ENCODE data around the gene ABCG5.

The ABCG5 gene

DNA sequence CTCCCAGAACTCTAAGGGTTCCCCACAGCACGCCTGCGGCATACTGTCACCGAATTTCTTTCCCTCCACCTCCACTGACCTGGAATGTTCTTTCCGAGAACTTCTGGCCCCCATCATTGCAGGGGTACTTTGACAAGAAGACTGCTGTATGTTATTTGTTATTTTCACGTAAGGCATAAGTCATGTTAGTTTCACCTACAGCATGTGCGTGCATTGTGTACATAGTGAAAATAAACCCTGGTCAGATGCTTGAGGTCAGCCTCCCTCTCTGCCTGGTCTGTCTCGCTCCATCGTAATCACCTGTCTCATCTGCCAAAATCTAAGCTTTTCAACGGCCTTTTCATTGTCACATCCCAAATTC, 4.2 kb upstream of the ABCG5 start:
- in situ Hi-C loops (cut with MboI; ENCODE audit: low sequenced_read_pairs), result no loop called here

DNA sequence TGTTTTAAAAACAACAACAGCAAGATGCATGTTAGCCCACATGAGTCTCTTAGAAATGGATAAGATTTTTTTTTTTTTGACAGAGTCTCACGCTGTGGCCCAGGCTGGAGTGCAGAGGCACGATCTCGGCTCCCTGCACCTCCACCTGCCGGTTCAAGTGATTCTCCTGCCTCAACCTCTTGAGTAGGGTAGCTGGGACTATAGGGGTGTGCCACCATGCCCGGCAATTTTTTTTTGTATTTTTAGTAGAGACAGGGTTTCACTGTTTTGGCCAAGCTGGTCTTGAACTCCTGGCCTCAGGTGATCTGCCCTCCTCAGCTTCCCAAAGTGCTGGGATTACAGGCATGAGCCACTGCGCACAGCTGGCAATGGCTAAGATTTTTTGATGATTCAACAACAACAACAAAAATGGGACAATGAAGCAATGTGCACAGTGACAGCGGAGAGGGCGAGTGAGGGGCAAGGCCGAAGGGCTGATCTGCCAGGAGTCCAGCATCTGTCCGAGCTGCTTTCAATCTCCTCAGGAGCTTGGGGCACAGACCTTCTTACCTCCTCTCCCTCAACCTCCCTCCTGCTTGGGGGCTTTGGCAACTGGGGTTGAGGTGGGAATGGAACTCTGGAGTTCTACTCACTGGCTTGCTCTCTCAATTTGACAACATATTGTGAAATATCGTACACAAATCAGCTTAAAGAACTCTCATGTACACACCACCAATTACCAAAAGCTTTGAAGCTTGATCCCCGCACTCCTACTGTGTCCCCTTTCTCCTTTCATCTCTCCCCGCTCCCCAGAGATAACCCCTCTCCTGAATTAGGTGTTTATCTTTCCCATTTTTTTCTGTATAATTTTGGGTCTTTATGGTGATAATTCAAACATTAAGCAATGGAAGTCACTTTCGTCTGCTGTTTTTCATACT, 3.6 kb upstream of the ABCG5 start:
- in situ Hi-C loops (cut with MboI; ENCODE audit: low sequenced_read_pairs), result no loop called here

DNA sequence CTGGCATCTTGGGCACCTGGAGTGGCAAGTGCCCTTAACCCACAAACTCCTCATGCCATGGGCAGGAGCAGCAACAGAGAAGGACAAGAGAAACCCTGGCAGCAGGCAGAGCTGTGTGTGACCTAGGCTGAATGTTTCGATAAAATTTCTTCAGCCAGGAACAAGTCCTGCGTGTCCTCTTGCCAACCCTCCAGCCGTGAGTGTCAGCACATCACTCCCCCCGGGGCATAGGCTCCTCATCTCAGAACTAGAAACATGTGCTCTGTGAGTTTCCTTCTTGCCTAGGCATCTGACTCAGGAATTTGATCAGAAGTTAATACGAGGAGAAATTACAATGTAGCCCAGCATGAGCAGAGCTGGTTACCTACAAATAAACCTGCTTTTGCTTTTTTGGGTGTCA, 2.3 kb upstream of the ABCG5 start:
- in situ Hi-C loops (cut with MboI; ENCODE audit: low sequenced_read_pairs), result no loop called here

DNA sequence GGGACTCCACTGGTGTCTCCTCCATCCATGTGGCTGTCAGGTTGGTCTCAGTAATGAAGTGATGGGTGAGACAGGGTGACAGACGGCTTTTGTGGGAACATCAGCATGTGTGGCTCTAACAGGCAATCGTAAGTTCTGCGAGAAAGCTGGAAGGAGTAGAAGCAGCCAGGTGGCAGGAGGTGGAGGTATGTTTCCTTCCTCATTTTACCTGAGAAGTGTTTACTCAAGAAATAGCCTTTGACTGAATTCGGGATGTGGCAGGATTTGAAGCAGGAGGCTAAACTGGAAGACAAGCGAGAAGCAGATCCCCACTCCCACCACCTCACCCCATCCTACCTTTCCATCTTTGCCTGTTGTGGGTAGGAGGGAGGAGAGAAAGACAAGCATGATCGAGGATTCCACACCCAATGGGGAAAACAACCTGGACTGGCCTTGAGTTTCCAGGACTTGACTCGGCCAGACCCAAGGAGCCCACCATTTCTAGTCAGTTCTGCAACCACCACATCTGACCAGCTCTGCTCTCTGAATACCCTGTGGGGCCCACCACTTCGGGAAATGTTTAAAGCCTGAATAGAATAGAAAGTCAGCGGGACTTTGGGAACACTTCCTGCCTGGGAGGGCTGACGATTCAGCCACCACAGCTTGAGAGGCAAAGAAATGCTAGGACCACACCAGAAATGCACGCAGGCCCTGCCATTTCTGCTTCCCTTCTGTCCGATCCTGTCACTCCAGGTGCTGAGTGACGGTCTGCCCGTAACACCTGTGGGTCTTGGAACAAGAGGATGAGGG, 1.3 kb upstream of the ABCG5 start:
- in situ Hi-C loops (cut with MboI; ENCODE audit: low sequenced_read_pairs), result no loop called here

DNA sequence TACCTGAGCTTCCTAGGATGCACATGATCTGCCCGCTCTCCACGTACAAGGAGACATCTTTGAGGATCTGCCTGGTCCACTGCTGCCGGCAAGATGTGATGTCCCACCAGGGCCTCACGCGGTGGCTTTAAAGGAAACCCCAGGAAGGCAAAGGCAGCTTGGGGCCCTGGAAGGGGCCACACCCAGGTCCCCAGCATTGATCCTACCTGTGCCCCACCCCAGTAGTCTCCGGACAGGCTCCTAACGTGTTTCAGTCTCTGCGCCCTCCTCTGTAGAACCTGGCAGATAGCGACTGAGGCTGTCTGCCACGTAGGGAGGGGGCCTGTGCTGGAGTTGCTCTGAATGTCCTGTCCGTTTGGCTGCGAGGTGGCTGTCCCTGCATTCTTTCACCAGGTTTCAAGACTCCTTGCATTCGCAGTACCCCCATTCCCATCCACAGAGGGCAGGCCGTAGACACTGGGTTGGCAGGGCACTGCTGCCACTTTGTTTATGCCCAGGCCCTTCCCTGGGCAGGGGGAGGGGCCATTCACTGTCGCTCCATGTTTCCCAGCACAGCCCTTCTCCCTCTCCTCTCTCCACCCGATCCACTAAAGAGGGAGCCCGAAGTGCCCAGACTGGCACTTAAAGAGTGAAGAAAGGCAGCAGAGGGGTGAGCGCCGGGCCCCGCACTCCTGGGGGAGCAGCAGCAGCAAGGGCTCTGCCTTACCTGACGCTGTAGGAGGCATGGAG, 644 bp downstream of the ABCG5 start:
- in situ Hi-C loops (cut with MboI; ENCODE audit: low sequenced_read_pairs), result no loop called here

DNA sequence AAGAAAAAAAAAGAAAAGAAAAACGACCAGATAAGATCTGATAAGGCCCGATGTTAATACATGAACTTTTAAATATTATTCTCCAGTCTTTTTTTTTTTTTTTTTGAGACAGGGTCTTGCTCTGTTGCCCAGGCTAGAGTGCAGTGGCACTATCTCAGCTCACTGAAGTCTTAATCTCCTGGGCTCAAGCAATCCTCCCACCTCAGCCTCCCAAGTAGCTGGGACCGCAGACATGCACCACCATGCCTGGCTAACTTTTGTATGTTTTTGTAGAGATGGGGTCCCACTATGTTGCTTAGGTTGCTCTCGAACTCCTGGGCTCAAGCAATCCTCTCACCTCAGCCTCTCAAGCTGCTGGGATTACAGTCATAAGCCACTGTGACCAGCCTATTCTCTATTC, 1.6 kb downstream of the ABCG5 start:
- in situ Hi-C loops (cut with MboI; ENCODE audit: low sequenced_read_pairs), result no loop called here

DNA sequence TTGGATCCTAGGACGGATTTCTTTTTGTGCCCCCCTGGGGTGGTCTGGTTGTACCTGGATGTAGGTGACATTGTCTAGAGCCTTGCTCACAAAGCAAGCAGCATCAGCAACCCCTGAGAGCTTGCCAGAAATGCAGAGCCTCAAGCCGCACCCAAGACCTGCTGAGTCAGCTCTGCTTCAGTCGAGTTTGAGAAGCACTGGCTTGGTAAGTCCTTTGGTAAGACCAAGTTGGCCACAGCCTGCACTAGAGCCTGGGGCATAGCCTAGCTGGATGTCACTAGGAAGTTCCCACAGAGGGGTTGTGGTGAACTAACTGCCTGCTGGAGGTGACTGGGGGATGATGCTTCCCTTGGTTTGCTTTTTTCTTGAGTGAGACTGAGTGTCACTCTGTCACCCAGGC, 6.2 kb downstream of the ABCG5 start:
- in situ Hi-C loops (cut with MboI; ENCODE audit: low sequenced_read_pairs), result no loop called here

DNA sequence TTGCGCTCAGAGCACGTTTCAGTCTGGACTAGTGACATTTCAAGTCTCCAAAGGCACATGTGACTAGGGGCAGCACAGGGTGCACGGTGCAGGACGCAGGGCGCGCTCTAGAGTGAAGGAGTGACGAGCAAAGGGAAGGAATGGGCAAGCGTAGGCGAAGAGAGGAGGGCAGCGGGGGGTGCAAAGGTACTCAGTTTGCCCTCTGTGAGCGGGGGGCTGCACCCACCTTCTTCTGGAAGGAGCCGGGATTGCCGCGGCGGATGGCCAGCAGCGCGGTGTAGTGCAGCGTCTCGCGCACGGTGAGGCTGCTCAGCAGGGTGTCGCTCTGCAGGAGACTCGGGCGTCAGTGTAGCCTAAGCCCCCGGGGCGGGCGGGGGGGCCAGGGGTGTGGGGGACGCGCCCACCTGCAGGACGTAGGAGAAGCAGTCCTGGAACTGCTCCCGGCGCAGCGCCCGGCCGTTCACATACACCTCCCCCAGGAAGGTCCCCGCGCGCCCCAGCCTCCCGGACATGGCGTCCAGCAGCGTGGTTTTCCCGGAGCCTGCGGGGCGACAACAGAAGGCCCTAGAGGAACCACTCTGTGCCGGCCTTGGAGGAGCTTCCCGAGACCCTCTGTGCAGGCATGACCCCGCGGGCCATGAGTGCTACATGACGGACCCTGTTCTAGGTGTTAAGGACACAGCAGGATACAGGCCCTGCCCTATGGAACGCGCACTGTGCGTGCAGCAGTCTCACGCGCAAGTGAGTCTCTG, 6.9 kb downstream of the ABCG5 start:
- in situ Hi-C loops (cut with MboI; ENCODE audit: low sequenced_read_pairs), result no loop called here

DNA sequence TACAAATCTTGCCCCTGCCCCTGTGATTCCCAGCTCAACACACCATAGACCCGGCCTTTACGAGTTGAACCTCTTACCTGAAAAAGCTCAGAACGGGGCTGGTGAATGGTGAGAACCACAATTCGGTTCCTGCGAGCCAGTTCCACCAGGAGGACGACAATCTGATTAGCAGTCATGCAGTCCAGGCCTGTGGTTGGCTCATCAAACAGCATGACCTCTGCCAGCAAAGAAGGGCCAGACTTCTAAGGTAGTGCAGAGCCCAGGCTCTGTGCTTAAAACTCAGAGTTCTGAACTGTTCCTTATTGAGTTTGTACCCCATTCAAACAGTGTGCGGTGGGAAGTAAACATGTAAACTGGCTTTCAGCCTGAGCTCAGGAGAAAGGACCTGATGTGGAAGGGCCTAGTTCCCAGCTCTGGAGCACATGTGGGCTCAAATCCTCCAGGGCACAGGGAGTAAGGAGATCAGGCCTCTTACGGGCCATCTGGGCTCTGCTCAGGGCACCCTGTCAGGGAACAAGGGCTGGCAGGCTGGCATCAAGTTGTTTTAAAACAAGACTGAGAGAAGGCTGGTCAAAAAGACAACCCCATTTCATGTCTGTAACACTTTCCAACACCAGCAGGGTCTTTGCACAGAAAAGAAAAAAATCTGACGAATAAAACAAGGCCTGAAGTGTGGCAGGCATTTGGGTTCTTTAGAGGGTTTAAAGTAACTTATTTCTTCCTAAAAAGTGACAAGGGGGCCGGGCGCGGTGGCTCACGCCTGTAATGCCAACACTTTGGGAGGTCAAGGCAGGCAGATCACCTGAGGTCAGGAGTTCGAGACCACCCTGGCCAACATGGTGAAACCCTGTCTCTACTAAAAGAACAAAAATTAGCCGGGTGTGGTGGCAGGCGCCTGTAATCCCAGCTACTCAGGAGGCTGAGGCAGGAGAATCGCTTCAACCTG, 12.1 kb downstream of the ABCG5 start:
- in situ Hi-C loops (cut with MboI; ENCODE audit: low sequenced_read_pairs), result no loop called here

DNA sequence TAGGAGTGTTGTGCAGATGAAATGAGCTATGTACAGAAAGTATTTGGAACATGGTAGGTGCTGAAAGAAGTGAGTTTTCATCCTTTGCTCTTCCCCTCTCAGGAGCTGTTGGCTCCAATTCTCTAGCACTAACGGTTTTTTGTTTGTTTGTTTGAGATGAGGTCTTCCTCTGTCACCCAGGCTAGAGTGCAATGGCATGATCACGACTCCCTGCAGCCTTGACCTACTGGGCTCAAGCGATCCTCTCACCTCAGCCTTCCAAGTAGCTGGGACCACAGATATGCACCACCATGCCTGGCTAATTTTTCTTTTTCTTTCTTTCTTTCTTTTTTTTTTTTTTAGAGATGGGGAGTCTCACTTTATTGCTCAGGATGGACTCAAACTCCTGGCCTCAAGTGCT, 12.8 kb downstream of the ABCG5 start:
- in situ Hi-C loops (cut with MboI; ENCODE audit: low sequenced_read_pairs), result no loop called here

DNA sequence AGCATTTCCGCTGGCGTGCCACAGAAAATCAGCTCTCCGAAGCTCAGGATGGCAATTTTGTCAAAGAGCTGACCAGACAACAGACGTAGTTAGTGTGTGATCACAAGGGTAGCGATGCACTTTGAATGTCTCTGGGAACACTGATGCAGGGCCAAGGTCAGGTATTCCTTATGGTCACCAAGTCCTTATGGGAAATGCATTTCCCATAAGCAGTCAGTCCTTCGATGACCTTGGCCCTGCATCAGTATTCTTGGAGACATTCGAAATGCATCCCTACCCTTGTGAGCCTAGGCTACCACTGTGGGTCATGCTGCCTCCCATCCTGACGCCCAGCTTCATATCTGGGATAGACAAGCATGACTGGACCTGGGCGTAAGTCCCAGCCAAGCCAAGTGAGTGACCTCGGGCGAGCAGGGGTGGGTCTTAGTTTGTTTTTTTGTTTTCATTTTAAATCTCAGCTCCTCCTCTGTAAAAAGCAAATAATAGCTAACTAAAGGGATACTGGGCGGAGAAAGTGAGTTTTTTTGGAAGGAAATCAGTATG, 13.6 kb downstream of the ABCG5 start:
- in situ Hi-C loops (cut with MboI; ENCODE audit: low sequenced_read_pairs), result no loop called here

DNA sequence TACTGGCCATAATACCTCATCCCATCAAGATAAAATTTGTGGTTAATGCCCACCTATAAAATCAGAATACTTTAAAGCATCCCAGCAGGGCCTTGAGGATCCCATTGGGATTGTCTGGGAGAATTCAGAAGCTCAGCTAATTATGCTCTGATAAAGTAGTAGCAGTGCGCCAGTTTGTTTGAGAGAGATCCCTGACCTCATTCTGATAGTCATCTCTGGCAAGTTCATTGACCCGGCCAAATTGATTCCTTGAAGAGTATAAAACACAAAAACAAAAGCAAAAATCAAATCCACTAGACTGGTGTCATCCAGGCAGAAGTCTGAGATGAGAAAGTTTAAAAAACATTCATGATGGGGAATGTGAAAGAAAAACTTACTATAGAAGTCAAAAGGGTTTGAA, 14.1 kb downstream of the ABCG5 start:
- in situ Hi-C loops (cut with MboI; ENCODE audit: low sequenced_read_pairs), result no loop called here

DNA sequence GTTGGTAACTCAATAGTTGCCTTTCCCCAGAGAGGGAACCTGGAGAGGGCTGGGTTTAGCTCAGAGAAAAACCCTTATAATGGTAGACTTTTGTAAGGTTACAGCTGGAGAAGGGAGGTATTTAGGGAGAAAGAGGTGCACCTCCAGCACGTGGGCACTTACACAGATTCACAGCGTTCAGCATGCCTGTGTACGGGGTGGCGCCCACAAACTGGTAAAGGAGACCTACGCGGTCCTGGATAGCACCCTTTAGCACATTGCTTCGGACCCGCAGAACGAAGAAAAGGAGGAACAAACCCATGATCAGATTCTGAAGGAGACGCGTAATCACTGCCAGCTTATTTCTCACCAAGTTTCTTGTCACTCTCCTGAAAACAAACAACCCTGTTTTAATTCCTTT, 14.9 kb downstream of the ABCG5 start:
- in situ Hi-C loops (cut with MboI; ENCODE audit: low sequenced_read_pairs), result no loop called here

DNA sequence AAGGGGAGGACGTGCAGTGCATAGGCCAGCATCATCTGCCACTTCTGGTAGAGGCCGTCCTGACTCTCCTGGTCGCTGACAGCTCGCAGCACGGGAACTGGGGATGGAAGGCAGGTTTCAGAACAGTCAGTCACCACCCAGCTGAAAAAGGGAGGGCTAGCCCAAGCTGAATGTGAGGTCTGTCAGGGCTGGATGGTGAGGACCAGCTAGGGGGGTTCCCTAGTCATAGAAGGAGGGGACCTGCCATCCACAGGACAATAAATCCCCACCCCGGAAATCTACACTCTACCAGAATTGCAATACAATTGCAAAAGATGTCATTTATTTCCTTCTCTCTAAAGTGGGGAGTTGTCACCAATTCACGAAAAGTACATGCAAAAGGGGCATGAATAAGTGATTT, 15.8 kb downstream of the ABCG5 start:
- in situ Hi-C loops (cut with MboI; ENCODE audit: low sequenced_read_pairs), result no loop called here

DNA sequence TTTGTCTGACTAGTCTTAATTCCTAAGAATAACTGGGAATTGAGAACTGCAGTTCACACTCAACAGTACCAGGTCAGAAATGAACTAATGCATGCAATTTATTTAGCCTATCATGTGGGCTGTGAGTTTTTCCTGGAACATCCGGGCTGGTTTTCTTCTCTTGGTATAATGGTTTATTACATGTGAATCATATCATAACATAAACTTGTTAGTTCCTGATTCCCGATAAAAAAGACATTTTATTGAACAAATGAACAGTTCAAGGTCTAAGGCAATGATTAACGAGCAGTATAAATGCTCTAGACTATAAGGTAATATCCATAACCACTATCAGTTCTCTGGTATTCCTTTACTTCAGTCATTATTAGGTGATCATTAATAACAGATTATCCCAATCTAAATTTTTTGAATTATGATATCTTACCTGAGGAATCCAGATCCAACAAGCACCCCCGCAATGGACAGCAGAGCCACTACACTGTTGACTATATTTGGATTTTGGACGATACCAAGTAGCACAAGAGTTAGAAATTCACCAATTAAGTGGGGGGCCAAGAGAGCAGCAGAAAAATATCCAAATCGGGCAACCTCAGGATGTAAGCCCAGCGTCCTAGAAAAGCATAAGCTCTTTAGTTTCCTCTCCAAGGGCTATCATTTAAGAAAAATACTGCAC, 19.0 kb downstream of the ABCG5 start:
- in situ Hi-C loops (cut with MboI; ENCODE audit: low sequenced_read_pairs), result no loop called here

DNA sequence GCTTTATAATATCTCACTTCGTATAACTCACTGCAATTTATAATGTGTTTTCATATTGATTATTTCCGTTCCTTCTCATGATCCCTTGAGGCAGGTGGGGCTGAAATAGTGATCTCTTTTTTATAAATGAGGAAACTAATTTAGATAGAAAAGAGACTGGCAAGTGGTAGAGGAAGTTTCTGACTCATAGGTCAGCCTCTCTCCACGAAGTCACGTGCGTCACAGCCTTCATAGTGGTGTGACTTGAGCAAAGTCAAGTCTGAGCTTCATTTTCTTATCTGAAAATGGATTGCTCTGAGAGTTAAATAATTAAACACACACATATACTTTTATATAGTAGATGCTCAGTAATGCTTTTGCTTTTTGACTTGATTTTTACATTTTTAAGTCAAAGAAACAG, 19.9 kb downstream of the ABCG5 start:
- in situ Hi-C loops (cut with MboI; ENCODE audit: low sequenced_read_pairs), result no loop called here

DNA sequence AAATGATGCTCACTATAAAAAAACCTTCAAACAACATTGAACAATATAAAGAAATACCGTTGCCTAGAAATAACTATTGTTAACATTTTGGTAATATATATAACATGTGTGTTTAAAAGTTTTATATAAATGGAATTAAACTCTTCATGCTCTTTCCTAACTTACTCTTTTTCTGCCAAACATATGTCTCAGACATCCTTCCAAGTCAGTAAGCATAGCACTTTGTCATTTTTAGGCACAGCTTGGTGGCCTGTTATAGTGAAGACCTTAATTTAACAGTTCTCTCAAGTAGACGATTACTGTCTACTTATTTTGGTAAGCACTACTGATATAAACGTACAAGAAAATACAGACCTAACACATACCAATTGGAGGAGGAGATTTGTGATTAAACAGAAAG, 23.9 kb downstream of the ABCG5 start:
- in situ Hi-C loops (cut with MboI; ENCODE audit: low sequenced_read_pairs), result no loop called here

DNA sequence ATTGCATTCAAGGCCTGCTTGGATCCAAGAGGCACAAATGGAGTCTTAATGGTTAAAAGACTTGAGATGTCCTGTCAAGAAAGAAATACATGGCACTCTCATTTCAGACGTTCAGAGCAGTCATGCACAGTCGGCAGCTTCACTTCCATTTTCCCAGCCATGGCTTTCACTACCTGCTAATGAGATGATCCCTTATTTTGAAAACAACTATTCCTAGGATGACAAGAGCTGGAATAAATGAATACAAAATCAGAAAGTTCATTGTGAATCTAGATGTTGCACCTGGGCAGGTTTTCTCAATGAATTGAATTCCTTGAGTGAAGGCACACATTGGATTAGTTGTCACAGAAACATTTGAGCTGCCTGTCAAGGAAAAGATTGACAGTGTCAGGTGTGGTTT, 25.7 kb downstream of the ABCG5 start:
- in situ Hi-C loops (cut with MboI; ENCODE audit: low sequenced_read_pairs), result no loop called here

DNA sequence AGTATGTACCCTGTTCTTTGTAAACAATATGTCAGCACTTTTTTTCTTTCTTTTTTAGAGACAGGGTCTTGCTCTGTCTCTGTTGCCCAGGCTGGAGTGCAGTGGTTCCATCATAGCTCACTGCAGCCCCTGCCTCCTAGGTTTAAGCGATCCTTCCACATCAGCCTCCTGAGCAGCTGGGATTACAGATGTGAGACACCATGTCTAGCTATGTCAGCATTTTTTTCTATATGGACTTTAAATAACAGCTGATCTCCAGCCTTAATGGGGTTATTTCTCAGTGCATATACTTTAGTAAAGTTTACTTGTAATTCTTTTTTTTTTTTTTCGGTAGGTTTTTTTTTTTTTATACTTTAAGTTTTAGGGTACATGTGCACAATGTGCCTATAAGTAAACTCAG, 26.6 kb downstream of the ABCG5 start:
- in situ Hi-C loops (cut with MboI; ENCODE audit: low sequenced_read_pairs), result no loop called here
